Tibial artery (tissue), 4 donors: ENCODE measurements around the gene BTBD9.

Experiments used
- DNase-seq, 2 donors: peaks; one replicate each; pipeline ENCODE4 v3.0.0-alpha.2; 2019
- H3K27ac ChIP-seq, 2 donors: fragments of 200-600 bp; sonication (generic) in 1 of 2; 1 replicate in 1 of 2; 2 replicates in 1 of 2; pipeline ENCODE4 v1.5.1; 2018 to 2019; ENCODE audit warnings: mild to moderate bottlenecking in 1 of 2
- H3K27me3 ChIP-seq, 2 donors: fragments of 200-600 bp; sonication (generic) in 1 of 2; one replicate each; pipeline versions ENCODE4 v1.5.1 to v1.6.0; 2016 to 2019
- H3K36me3 ChIP-seq, 3 donors: fragments of 200-600 bp; sonication (generic) in 2 of 3; one replicate each; pipeline ENCODE4 v1.5.1; 2016 to 2019; ENCODE audit warnings: mild to moderate bottlenecking in 2 of 3
- H3K4me1 ChIP-seq, 4 donors: fragments of 200-600 bp; sonication (generic) in 2 of 4; 1 replicate in 3 of 4; 2 replicates in 1 of 4; pipeline ENCODE4 v1.5.1; 2016 to 2019
- H3K4me3 ChIP-seq, 2 donors: fragments of 200-600 bp; sonication (generic) in 1 of 2; 1 replicate in 1 of 2; 2 replicates in 1 of 2; pipeline ENCODE4 v1.5.1; 2018 to 2019; ENCODE audit warnings: mild to moderate bottlenecking in 2 of 2
- H3K9me3 ChIP-seq, 3 donors: fragments of 200-600 bp; sonication (generic) in 1 of 3; one replicate each; pipeline ENCODE4 v1.5.1; 2016 to 2019
- CTCF ChIP-seq, 2 experiments: fragments of 200-600 bp in 1 of 2; fragments of 450-650 bp in 1 of 2; IDR thresholded peaks; one replicate each; pipeline ENCODE4 v1.5.1; 2017 to 2019; ENCODE audit warnings: antibody characterized with exemption in 2 of 2, mild to moderate bottlenecking in 1 of 2, moderate library complexity in 1 of 2
- intact Hi-C: fragments of 100-400 bp; cut with DNase I; formaldehyde crosslinking; loops from one replicate; pipeline ENCODE4 v1.15.0; 2023; ENCODE audit warnings: low total_unique reads

Gene BTBD9

GRCh38 chr6:38676974-38677544 is 37.3 kb upstream of the BTBD9 start:
- H3K27ac ChIP-seq = no peak overlapping the region
- no peaks in the 10 kb centered on the region for H3K9me3 ChIP-seq
- intact Hi-C loops = no loop called here
- no peak for TF ChIP-seq CTCF (IDR thresholded peaks at IDR 0.05)
- H3K27me3 ChIP-seq = no peaks in the 10 kb centered on the region
- H3K4me1 ChIP-seq = no peaks in the 10 kb centered on the region
- H3K36me3 ChIP-seq = peaks cover 17 to 67% (median 55%) of the 10 kb centered on the region in 3 donors
- no peak overlapping the region for H3K4me3 ChIP-seq
- no peak for DNase-seq

- Histone ChIP-seq H3K27ac (no peak overlapping the region), H3K27me3 (no peaks in the 10 kb centered on the region), H3K4me3 (no peak overlapping the region), H3K36me3 (peaks cover 17 to 60% (median 49%) of the 10 kb centered on the region in 3 donors), H3K9me3 (no peaks in the 10 kb centered on the region), H3K4me1 (no peaks in the 10 kb centered on the region)
- no peak for TF ChIP-seq CTCF (IDR thresholded peaks at IDR 0.05)
- DNase-seq = no peak
- intact Hi-C loops = no loop called here
These were observed 36.7 kb upstream of the BTBD9 start for GRCh38 chr6:38676236-38676973.

GRCh38 chr6:38673397-38674165 is 33.9 kb upstream of the BTBD9 start:
- no peak overlapping the region for H3K4me3 ChIP-seq
- no peak overlapping the region for H3K27ac ChIP-seq
- no peaks in the 10 kb centered on the region for H3K9me3 ChIP-seq
- no peaks in the 10 kb centered on the region for H3K4me1 ChIP-seq
- DNase-seq = no peak
- peaks cover 13 to 39% (median 35%) of the 10 kb centered on the region in 3 donors for H3K36me3 ChIP-seq
- intact Hi-C loops = no loop called here
- H3K27me3 ChIP-seq = no peaks in the 10 kb centered on the region
- no peak for TF ChIP-seq CTCF (IDR thresholded peaks at IDR 0.05)

GRCh38 chr6:38671885-38672467 is 32.2 kb upstream of the BTBD9 start:
- Histone ChIP-seq H3K9me3 (no peaks in the 10 kb centered on the region), H3K27me3 (no peaks in the 10 kb centered on the region), H3K4me1 (no peaks in the 10 kb centered on the region), H3K27ac (no peak overlapping the region), H3K36me3 (peaks cover 7 to 25% (median 24%) of the 10 kb centered on the region in 3 donors), H3K4me3 (no peak overlapping the region)
- intact Hi-C loops = no loop called here
- DNase-seq = no peak
- peak; percentile 57 to 64 for TF ChIP-seq CTCF (IDR thresholded peaks at IDR 0.05)

GRCh38 chr6:38658418-38659167 is 18.9 kb upstream of the BTBD9 start:
- Histone ChIP-seq H3K27me3 (no peaks in the 10 kb centered on the region), H3K4me3 (no peak overlapping the region), H3K27ac (no peak overlapping the region), H3K36me3 (peaks cover 0 to 18% (median 8%) of the 10 kb centered on the region in 3 donors), H3K9me3 (no peaks in the 10 kb centered on the region), H3K4me1 (no peaks in the 10 kb centered on the region)
- TF ChIP-seq CTCF (IDR thresholded peaks at IDR 0.05) = no peak
- no peak for DNase-seq
- intact Hi-C loops = no loop called here
